Activated T-cell treated with anti-CD3 and anti-CD28 coated beads, Interleukin-2, amount 50 U/mL, for 24 hours (primary cell): ENCODE results near the gene CYBA.

ENCODE experiments used
- DNase-seq: peaks from one replicate; pipeline ENCODE4 v3.0.0-alpha.2; 2020
- H3K27ac Mint-ChIP-seq: 2 replicates; pipeline ENCODE4 v1.8.0; 2020; ENCODE audit warnings: mild to moderate bottlenecking, mixed read lengths
- H3K27me3 Mint-ChIP-seq: 2 replicates; pipeline ENCODE4 v1.8.0; 2020; ENCODE audit warnings: mixed read lengths
- H3K36me3 Mint-ChIP-seq: 2 replicates; pipeline ENCODE4 v1.8.0; 2020; ENCODE audit warnings: low read depth, mixed read lengths
- H3K4me1 Mint-ChIP-seq: 2 replicates; pipeline ENCODE4 v1.8.0; 2020; ENCODE audit warnings: low read depth, mixed read lengths
- H3K4me3 Mint-ChIP-seq: 2 replicates; pipeline ENCODE4 v1.8.0; 2020; ENCODE audit warnings: mild to moderate bottlenecking, moderate library complexity, mixed read lengths
- H3K9me3 Mint-ChIP-seq: 2 replicates; pipeline ENCODE4 v1.8.0; 2020; ENCODE audit warnings: mixed read lengths

Gene CYBA

DNA sequence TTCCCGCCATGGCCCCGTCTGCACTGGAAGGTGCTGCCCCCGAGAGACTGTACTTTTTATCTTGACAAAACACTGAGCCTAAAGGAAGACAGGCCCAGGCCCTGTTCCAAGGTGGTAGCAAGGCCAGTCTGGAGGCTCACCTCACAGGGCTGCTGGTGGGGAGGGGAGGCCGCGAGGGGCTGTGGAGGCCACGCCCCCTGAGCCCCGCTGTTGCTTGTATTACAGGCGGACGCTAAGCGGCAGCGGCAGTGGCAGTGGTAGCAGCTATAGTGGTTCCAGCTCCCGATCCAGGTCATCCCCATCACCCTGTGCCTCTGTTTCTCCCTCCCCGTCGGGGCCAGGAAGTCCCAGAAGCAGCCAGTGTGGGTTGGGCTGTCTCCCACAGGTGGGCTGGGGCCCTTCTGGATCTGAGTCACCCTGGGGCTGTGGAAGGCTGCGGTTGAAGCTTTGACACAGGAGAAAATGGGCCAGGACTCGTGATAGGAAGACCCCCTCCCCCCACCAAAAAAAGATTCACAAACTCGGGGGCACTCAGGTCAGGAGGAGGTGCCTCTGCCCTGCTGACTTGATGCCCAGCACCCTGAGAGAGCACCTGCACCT is 25.8 kb downstream of the CYBA start:
- peaks cover 18% of the 10 kb centered on the region for H3K4me1 Mint-ChIP-seq
- H3K9me3 Mint-ChIP-seq, result no peaks in the 10 kb centered on the region
- peaks cover 94% of the 10 kb centered on the region for H3K36me3 Mint-ChIP-seq
- no peak for DNase-seq
- no peak overlapping the region for H3K27ac Mint-ChIP-seq
- no peak overlapping the region for H3K4me3 Mint-ChIP-seq
- no peaks in the 10 kb centered on the region for H3K27me3 Mint-ChIP-seq

DNA sequence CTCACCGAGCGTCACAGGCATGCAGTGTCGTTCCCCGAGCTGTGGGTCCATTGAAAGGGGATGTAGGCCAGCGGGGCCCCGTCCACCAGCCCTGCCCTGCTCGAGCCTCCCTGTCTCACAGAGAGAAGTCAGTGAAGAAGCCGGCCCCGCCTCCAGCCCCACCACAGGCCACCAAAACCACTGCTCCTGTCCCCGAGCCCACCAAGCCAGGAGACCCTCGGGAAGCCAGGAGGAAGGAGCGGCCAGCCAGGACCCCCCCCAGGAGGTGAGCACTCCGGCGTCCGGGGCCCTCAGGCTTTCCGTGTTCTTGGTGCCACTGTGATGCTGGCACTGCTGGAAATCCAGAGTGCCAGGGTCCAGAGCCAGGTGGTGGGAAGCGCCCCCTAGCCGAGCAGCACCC is 26.4 kb downstream of the CYBA start:
- peaks cover 24% of the 10 kb centered on the region for H3K4me1 Mint-ChIP-seq
- H3K27ac Mint-ChIP-seq, result peak overlapping the region; percentile 37
- H3K27me3 Mint-ChIP-seq, result no peaks in the 10 kb centered on the region
- no peak for DNase-seq
- no peaks in the 10 kb centered on the region for H3K9me3 Mint-ChIP-seq
- peaks cover 95% of the 10 kb centered on the region for H3K36me3 Mint-ChIP-seq
- H3K4me3 Mint-ChIP-seq, result no peak overlapping the region

DNA sequence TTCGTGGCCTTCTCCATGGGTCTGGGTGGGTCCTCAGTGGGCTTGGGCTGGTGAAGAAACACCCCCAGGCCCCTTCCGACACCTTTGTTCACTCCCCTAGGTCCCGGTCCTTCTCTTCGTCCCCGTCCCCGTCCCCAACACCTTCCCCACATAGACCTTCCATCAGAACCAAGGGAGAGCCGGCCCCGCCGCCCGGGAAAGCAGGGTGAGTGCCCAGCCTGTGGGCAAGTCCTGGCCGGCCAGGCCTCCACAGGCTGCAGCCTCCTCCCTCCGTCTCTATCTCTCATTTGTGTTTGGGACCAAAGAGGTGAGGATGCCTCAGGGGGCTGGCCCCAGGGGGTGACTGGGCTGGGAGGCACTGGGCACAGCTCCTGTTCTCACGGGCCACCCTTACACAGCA is 27.0 kb downstream of the CYBA start:
- Mint-ChIP-seq H3K27ac (peak overlapping the region; percentile 37), H3K27me3 (no peaks in the 10 kb centered on the region), H3K4me1 (peaks cover 30% of the 10 kb centered on the region), H3K9me3 (no peaks in the 10 kb centered on the region), H3K4me3 (no peak overlapping the region), H3K36me3 (peaks cover 95% of the 10 kb centered on the region)
- DNase-seq, result no peak

DNA sequence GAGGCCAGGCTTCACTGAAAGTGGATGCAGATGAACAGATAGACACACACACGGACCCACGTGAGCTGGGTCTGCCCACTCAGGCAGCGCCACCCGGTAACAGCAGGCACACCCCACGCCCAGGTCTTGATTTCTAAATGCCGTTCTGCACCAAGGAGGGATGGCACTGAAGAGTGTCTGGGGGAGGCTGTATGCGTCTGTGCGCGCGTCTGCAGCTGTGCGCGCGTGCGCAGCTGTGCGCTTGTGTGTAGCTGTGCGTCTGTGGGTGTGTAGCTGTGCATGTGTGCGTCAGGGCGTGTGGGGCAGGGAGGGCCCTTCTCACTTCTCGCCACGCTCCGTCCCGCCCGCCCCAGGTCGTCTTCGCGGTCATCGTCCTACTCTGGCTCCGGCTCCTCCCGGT is 28.0 kb downstream of the CYBA start:
- Mint-ChIP-seq H3K36me3 (peaks cover 95% of the 10 kb centered on the region), H3K27ac (no peak overlapping the region), H3K4me1 (peaks cover 39% of the 10 kb centered on the region), H3K9me3 (no peaks in the 10 kb centered on the region), H3K4me3 (no peak overlapping the region), H3K27me3 (no peaks in the 10 kb centered on the region)
- DNase-seq, result no peak

DNA sequence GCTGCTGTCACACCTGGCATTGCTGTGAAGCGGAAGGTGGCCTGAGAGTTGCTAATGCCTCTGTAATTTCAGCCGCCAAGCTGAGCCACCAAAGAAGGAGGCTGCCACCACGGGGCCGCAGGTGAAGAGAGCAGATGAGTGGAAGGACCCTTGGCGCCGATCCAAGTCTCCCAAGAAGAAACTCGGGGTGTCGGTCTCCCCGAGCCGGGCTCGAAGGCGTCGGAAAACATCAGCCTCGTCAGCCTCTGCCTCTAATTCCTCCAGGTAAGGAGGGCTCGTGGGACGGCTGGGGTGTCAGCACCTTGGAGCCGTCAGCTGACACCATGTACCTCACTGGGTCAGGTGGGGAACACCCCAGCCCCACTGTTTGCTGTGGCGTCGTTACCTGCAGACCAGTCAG is 28.7 kb downstream of the CYBA start:
- Mint-ChIP-seq H3K9me3 (no peaks in the 10 kb centered on the region), H3K4me3 (no peak overlapping the region), H3K36me3 (peaks cover 95% of the 10 kb centered on the region), H3K27ac (no peak overlapping the region), H3K4me1 (peaks cover 43% of the 10 kb centered on the region), H3K27me3 (no peaks in the 10 kb centered on the region)
- DNase-seq, result no peak

DNA sequence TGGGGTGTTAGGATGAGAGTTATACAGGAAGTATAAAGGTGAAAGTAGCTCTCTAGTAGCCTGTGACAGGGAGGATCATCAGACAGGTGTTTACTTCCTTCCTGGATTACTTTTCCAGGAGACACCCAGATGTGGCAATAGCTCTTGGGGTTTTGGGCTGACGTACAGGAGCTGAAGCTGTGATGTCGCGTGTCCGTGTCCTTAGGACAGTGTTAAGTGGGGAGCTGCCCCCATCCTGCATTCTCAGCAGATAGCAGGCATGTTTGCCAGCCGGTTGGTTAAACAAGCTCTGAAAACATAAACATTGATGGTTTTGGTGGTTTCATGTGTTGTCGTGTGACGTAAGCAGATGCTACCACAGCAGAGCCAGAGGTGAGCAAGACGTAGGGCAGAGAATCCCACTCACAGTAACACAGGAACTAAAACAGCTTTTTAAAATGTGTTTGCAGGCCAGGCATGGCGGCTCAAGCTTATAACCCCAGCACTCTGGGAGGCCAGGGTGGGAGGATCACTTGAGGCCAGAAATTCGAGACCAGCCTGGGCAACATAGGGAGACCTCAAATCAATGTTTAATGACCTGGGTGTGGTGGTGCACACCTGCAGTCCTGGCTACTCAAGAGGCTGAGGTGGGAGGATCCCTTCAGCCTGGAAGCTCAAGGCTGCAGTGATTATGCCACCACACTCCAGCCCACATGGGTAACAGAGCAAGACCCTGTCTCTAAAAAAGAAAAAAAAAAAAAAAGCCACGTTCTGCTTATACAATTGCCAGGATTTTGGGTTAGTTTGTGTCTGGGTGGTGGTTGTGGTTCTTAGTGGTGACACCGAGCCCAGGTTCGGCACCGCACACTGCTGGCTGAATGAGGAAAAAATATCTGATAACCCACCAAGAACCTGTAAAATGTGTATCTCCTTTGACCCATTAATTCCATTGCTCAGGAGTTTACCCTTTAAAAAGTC is 30.7 kb downstream of the CYBA start:
- peak; percentile 54 for DNase-seq
- peaks cover 94% of the 10 kb centered on the region for H3K36me3 Mint-ChIP-seq

DNA sequence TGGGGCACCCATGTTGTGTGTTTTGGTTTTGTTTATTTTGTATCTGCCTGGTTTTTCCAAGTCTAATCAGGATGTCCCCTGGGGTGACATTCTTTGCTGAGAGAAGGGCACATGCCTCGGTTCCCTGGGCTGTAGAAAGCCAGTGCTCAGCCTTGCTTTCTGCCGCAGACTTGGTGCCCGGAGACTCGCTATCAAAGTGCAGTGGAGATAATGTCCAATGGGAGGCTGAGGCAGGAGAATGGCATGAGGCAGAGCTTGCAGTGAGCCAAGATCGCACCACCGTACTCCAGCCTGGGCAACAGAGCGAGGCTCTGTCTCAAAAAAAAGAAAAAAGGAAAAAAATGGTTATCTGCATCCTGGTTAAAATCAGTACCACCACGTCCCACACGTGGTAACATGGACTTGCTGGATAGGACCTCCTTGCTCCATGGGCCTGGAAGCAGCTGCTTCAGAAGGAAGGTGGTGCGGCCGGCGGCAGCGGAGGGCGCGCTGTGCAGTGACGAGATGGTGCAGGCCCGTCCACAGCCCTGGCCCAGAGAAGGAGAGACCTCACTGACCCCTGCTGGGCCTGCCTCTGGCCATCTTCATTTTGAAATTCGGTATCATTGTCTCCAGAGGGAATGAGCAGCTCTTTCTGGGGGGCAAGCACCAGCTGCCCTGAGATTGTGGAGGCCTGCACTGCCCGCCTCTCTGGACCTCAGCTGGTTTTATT is 31.7 kb downstream of the CYBA start:
- Mint-ChIP-seq H3K4me1 (peaks cover 40% of the 10 kb centered on the region), H3K36me3 (peaks cover 91% of the 10 kb centered on the region), H3K27me3 (no peaks in the 10 kb centered on the region), H3K9me3 (no peaks in the 10 kb centered on the region), H3K4me3 (no peak overlapping the region), H3K27ac (peak overlapping the region; percentile 69)
- no peak for DNase-seq

More for the DNA sequence above, 30.7 kb downstream of the CYBA start:
- Mint-ChIP-seq H3K4me3 (peak overlapping the region; percentile 10), H3K27me3 (no peaks in the 10 kb centered on the region), H3K4me1 (peaks cover 42% of the 10 kb centered on the region), H3K9me3 (no peaks in the 10 kb centered on the region), H3K27ac (peak overlapping the region; percentile 84)

DNA sequence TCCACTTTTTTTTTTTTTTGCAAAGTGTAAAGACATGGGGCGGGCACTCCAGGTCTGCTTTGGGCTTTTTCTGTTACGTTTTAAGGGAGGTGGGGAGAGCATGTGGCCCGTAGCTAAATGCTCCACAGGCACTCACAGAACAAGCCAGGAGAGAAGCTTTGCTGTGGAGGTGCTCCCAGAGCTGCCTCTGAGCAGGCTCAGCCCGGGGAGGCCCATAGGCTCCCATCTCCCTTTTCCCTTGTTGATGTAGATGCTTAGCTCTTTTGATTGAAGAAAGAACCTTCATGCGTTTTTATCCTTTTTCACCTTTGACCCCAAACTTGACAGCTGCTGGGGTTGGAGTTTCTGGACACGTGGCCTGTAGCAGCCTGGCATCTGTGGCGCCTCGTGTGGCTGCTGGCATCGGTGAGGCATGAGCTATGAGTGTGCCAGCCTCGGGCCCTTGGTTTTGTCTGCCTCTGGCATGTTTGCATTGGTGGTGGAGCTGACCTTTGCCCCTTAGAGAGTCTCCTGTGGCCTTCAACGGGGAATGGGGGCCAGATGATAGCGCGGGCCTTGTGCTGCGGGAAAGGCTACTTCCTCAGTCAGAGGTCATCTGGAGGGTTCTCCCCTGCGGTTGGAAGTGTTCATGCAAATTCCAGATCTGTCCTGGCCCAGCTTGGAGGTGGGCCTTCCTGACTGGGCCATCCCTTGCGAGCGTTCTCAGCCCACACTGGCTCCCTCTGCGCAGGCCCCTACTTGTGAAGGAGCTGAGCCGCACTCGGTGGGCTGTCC is 32.5 kb downstream of the CYBA start:
- H3K9me3 Mint-ChIP-seq, result no peaks in the 10 kb centered on the region
- peak overlapping the region; percentile 69 for H3K27ac Mint-ChIP-seq
- peaks cover 91% of the 10 kb centered on the region for H3K36me3 Mint-ChIP-seq
- no peak overlapping the region for H3K4me3 Mint-ChIP-seq
- DNase-seq, result no peak
- H3K27me3 Mint-ChIP-seq, result no peaks in the 10 kb centered on the region
- peaks cover 41% of the 10 kb centered on the region for H3K4me1 Mint-ChIP-seq

DNA sequence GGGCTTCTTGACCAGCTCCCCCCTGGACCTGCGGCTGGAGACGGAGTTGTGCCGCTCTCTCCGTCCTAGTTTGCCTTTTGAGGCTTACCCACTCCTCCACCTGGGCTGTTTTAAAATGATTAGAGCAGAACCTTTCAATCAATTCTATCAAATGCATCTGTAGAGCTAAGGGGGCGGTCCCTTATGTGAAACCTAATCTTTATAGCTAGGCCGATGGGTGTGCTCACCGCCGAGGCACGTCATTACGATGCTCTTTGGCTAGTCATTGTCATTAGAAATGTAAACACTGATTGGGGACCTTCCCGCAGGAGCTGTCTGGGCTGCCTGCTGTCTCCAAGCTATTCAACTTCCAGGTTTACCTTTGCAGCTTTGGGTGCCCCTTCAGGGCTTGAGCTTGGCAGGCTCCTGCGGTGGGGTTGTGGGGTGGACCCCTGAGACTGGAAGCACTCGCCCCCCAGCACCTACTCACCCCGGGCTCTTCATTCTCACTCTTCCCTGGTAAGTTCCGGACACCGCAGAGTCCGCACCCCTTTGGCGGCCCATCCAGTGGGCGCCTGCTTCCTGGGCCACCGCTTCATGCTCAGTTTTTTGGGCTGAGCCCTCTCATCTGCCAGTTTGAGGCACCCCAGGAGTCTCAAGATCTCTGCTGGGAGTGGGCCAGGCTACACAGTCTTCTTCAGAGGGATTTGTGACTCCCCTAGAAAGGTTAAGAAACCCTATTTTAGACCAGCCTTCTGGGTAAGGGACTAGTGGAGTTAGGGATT is 33.4 kb downstream of the CYBA start:
- peaks cover 90% of the 10 kb centered on the region for H3K36me3 Mint-ChIP-seq

DNA sequence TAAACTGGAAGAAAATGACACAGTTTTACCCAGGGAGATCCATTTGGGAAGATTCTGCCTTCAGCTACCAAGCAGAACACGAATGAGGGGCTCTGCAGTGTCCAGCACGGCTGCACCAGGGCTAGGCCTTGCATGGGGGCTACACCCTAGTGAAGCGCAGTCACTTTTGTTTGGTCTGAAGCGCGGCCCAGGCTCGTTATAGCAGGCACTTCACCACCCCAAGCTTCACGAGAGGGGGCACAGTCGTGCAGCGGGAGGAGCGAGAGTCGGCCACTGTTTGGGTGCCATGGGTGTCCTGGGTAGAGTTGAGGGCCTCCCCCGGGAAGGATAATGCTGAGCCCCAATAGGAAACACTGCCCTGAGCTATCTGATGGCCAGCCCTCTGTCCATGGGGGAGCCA is 34.1 kb downstream of the CYBA start:
- Mint-ChIP-seq H3K27ac (peak overlapping the region; percentile 36), H3K4me3 (no peak overlapping the region), H3K36me3 (peaks cover 88% of the 10 kb centered on the region), H3K4me1 (peaks cover 41% of the 10 kb centered on the region), H3K27me3 (no peaks in the 10 kb centered on the region), H3K9me3 (no peaks in the 10 kb centered on the region)
- DNase-seq, result no peak

More for the DNA sequence above, 33.4 kb downstream of the CYBA start:
- H3K27ac Mint-ChIP-seq, result peak overlapping the region; percentile 58
- H3K4me1 Mint-ChIP-seq, result peaks cover 41% of the 10 kb centered on the region
- no peak for DNase-seq
- no peaks in the 10 kb centered on the region for H3K27me3 Mint-ChIP-seq
- H3K9me3 Mint-ChIP-seq, result no peaks in the 10 kb centered on the region
- H3K4me3 Mint-ChIP-seq, result no peak overlapping the region

DNA sequence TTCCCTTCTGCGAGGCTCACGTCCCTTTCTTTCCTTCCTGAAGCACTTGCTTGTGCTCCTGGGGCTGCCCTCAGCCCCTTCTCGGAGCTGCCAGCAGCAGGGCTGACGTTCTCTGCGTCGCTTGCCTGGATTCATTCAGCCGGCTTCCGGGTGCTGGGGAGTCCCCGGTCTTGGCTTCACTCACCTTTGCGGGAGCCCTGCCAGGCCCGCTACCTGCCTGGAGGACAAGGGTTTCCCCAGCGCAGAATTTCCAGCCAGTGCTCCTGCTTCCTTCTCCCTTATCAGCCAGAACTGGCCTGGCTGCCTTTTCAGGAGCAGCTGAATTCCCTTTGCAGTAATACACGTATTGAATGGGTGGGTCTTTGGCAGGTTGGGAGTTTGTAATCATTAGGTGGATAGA is 34.5 kb downstream of the CYBA start:
- no peaks in the 10 kb centered on the region for H3K27me3 Mint-ChIP-seq
- no peak overlapping the region for H3K4me3 Mint-ChIP-seq
- no peaks in the 10 kb centered on the region for H3K9me3 Mint-ChIP-seq
- peaks cover 88% of the 10 kb centered on the region for H3K36me3 Mint-ChIP-seq
- no peak for DNase-seq
- peaks cover 41% of the 10 kb centered on the region for H3K4me1 Mint-ChIP-seq
- peak overlapping the region; percentile 36 for H3K27ac Mint-ChIP-seq

DNA sequence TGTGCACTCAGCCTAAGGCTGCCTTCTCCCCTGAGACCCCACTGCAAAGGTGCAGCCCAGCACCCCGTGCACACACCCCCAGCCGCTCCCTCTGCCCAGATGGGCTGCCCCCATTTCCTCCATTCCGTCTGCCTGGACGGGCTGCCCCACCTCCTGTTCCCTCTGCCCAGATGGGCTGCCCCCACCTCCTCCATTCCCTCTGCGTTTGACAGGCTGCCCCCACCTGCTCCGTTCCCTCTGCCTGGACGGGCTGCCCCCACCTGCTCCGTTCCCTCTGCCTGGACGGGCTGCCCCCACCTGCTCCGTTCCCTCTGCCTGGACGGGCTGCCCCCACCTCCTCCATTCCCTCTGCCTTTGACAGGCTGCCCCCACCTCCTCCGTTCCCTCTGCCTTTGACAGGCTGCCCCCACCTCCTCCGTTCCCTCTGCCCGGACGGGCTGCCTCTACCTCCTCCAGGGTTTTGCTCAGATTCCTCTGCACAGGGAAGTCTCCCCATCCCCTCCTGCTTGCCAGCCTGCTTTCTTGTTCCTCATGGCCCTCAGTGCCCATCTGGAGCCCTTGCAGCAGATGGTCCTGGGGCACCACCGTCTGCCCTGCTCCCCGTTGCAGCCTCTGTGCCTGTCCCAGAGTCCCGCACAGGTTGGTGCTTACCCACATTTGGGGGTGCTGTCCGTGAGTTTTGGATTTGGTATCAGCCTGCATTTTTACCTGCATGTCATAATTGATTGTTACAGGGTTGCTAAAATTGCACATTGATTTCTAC is 35.9 kb downstream of the CYBA start:
- Mint-ChIP-seq H3K27ac (peak overlapping the region; percentile 67), H3K36me3 (peaks cover 91% of the 10 kb centered on the region), H3K4me3 (no peak overlapping the region), H3K9me3 (no peaks in the 10 kb centered on the region), H3K4me1 (peaks cover 32% of the 10 kb centered on the region), H3K27me3 (no peaks in the 10 kb centered on the region)
- DNase-seq, result no peak
